ENCODE results near the gene POLQ.
A peak's percentile ranks its signal among the peaks of the same experiment; 100 is the strongest.
"Not testable (repeated sequence)": the region's sequence is repeated elsewhere in the genome, so short reads cannot be mapped to it uniquely, and the experiment has no call there.

Gene POLQ

GRCh38 chr3:121514496-121514895 is 31.3 kb downstream of the POLQ start:
- no peak for DNase-seq (ENCODE audit: low read depth in 1 of 2, low spot score in 1 of 2)

GRCh38 chr3:121508389-121508788 is 37.4 kb downstream of the POLQ start:
- DNase-seq (ENCODE audit: low read depth in 1 of 2, low spot score in 1 of 2) = no peak

GRCh38 chr3:121505256-121505655 is 40.5 kb downstream of the POLQ start:
- DNase-seq (ENCODE audit: low read depth in 1 of 2, low spot score in 1 of 2) = no peak

- no peak for DNase-seq (ENCODE audit: low read depth in 1 of 2, low spot score in 1 of 2)
Measured at GRCh38 chr3:121504618-121505017, 41.2 kb downstream of the POLQ start.

GRCh38 chr3:121496786-121497185 is 49.0 kb downstream of the POLQ start:
- no peak for DNase-seq (ENCODE audit: low read depth in 1 of 2, low spot score in 1 of 2)

- no peak for DNase-seq (ENCODE audit: low read depth in 1 of 2, low spot score in 1 of 2)
Measured at GRCh38 chr3:121493431-121493830, 52.4 kb downstream of the POLQ start.

GRCh38 chr3:121491683-121492320 is 54.0 kb downstream of the POLQ start:
- no peak for DNase-seq (ENCODE audit: low read depth in 1 of 2, low spot score in 1 of 2)

GRCh38 chr3:121490161-121490560 is 55.6 kb downstream of the POLQ start:
- no peak for DNase-seq (ENCODE audit: low read depth in 1 of 2, low spot score in 1 of 2)

GRCh38 chr3:121488628-121489027 is 57.2 kb downstream of the POLQ start:
- no peak for DNase-seq (ENCODE audit: low read depth in 1 of 2, low spot score in 1 of 2)

- DNase-seq (ENCODE audit: low read depth in 1 of 2, low spot score in 1 of 2) = no peak
Measured at GRCh38 chr3:121483290-121483689, 62.5 kb downstream of the POLQ start.

- no peak for DNase-seq (ENCODE audit: low read depth in 1 of 2, low spot score in 1 of 2)
Measured at GRCh38 chr3:121482660-121483059, 63.1 kb downstream of the POLQ start.

- DNase-seq (ENCODE audit: low read depth in 1 of 2, low spot score in 1 of 2) = no peak
Measured at GRCh38 chr3:121481106-121481880, 64.5 kb downstream of the POLQ start.

- DNase-seq (ENCODE audit: low read depth in 1 of 2, low spot score in 1 of 2) = no peak
Measured at GRCh38 chr3:121477589-121477988, 68.2 kb downstream of the POLQ start.

GRCh38 chr3:121473001-121473400 is 72.8 kb downstream of the POLQ start:
- DNase-seq (ENCODE audit: low read depth in 1 of 2, low spot score in 1 of 2) = no peak

GRCh38 chr3:121467085-121467484 is 78.7 kb downstream of the POLQ start:
- DNase-seq (ENCODE audit: low read depth in 1 of 2, low spot score in 1 of 2) = no peak

- DNase-seq (ENCODE audit: low read depth in 1 of 2, low spot score in 1 of 2) = no peak
Measured at GRCh38 chr3:121463745-121464144, 82.0 kb downstream of the POLQ start.

- no peak for DNase-seq (ENCODE audit: low read depth in 1 of 2, low spot score in 1 of 2)
Measured at GRCh38 chr3:121462565-121462964, 83.2 kb downstream of the POLQ start.

GRCh38 chr3:121451752-121452151 is 94.0 kb downstream of the POLQ start:
- DNase-seq (ENCODE audit: low read depth in 1 of 2, low spot score in 1 of 2) = not testable (repeated sequence)

- no peak for DNase-seq (ENCODE audit: low read depth in 1 of 2, low spot score in 1 of 2)
Measured at GRCh38 chr3:121443456-121443855, 102.3 kb downstream of the POLQ start.

- DNase-seq (ENCODE audit: low read depth in 1 of 2, low spot score in 1 of 2) = no peak
Measured at GRCh38 chr3:121436641-121437040, 109.1 kb downstream of the POLQ start.

- DNase-seq (ENCODE audit: low read depth in 1 of 2, low spot score in 1 of 2) = no peak
Measured at GRCh38 chr3:121436074-121436473, 109.7 kb downstream of the POLQ start.

GRCh38 chr3:121431726-121432517 is 113.9 kb downstream of the POLQ start:
- DNase-seq (ENCODE audit: low read depth in 1 of 2, low spot score in 1 of 2) = peak in 1 of 2 donors; percentile 4

All from stimulated activated CD4-positive, alpha-beta T cell treated with anti-CD3 and anti-CD28 coated beads, Interleukin-15, amount 100 ng/mL, for 1 hour (primary cell).